ENCODE data around the gene CD2. TPM values are rescaled to one million over a fixed set of nuclear protein-coding genes. Genes with fewer than 3 reads are reported as not detected.

The CD2 gene
- total RNA-seq, 1 donor from 2014 or later, result 0.35 TPM

GRCh38 chr1:116722016-116722838, 32.0 kb upstream of the CD2 start:
- Mint-ChIP-seq H3K36me3 (ENCODE audit: low read depth) (no peaks in the 10 kb centered on the region), H3K27me3 (no peaks in the 10 kb centered on the region), H3K9me3 (no peaks in the 10 kb centered on the region), H3K4me1 (peaks cover 6% of the 10 kb centered on the region), H3K27ac (no peak overlapping the region), H3K4me3 (no peak overlapping the region)
- TF ChIP-seq CTCF (IDR thresholded peaks at IDR 0.05), result no peak
- POLR2A ChIA-PET, result no interaction called here
- intact Hi-C loops (cut with micrococcal nuclease), result loop anchor here (5.0 kb wide), 1 partner anchor 405 kb away; no protein-coding TSS in a partner anchor
- no peak for ATAC-seq (ENCODE audit: low read depth)
- CTCF ChIA-PET, result interaction anchor here (1.2 to 1.7 kb wide), 2 partner anchors 15 to 334 kb away, joined by 4 to 5 read pairs; no protein-coding TSS in a partner anchor
- DNase-seq, result no peak

- no peaks in the 10 kb centered on the region for H3K36me3 Mint-ChIP-seq (ENCODE audit: low read depth)
- no peak overlapping the region for H3K4me3 Mint-ChIP-seq
- no peak overlapping the region for H3K27ac Mint-ChIP-seq
- no peaks in the 10 kb centered on the region for H3K27me3 Mint-ChIP-seq
- no peaks in the 10 kb centered on the region for H3K9me3 Mint-ChIP-seq
- ATAC-seq (ENCODE audit: low read depth), result peak; percentile 54
- H3K4me1 Mint-ChIP-seq, result peaks cover 6% of the 10 kb centered on the region
- DNase-seq, result no peak
- ChIA-PET CTCF (interaction anchor here (0.7 to 1.5 kb wide), 10 partner anchors 9 to 331 kb away, joined by 3 to 12 read pairs (median 4); no protein-coding TSS in a partner anchor), POLR2A (no interaction called here)
- TF ChIP-seq CTCF (IDR thresholded peaks at IDR 0.05), result peak; percentile 60
- intact Hi-C loops (cut with micrococcal nuclease), result loop anchor here (1.0 to 5.0 kb wide), 4 partner anchors 92 to 402 kb away; no protein-coding TSS in a partner anchor
Observed at GRCh38 chr1:116724765-116725375, 29.4 kb upstream of the CD2 start.

GRCh38 chr1:116725798-116726197, 28.4 kb upstream of the CD2 start:
- no peak for TF ChIP-seq CTCF (IDR thresholded peaks at IDR 0.05)
- ATAC-seq (ENCODE audit: low read depth) (no peak), DNase-seq (no peak)
- Mint-ChIP-seq H3K36me3 (ENCODE audit: low read depth) (no peaks in the 10 kb centered on the region), H3K27me3 (no peaks in the 10 kb centered on the region), H3K27ac (no peak overlapping the region), H3K4me1 (peaks cover 6% of the 10 kb centered on the region), H3K9me3 (no peaks in the 10 kb centered on the region), H3K4me3 (no peak overlapping the region)
- CTCF ChIA-PET, result interaction anchor here (0.7 to 2.6 kb wide), 7 partner anchors 9 to 331 kb away, joined by 3 to 12 read pairs (median 6); no protein-coding TSS in a partner anchor
- intact Hi-C loops (cut with micrococcal nuclease), result loop anchor here (2.0 kb wide), 2 partner anchors 91 to 151 kb away; no protein-coding TSS in a partner anchor
- POLR2A ChIA-PET, result no interaction called here

GRCh38 chr1:116726872-116727820, 27.1 kb upstream of the CD2 start:
- no peak overlapping the region for H3K27ac Mint-ChIP-seq
- H3K4me1 Mint-ChIP-seq, result peaks cover 6% of the 10 kb centered on the region
- no peaks in the 10 kb centered on the region for H3K9me3 Mint-ChIP-seq
- POLR2A ChIA-PET, result no interaction called here
- CTCF ChIA-PET, result interaction anchor here (1.4 to 2.6 kb wide), 2 partner anchors 10 to 11 kb away, joined by 6 to 11 read pairs; no protein-coding TSS in a partner anchor
- no peak for ATAC-seq (ENCODE audit: low read depth)
- TF ChIP-seq CTCF (IDR thresholded peaks at IDR 0.05), result no peak
- no peak for DNase-seq
- no peaks in the 10 kb centered on the region for H3K36me3 Mint-ChIP-seq (ENCODE audit: low read depth)
- H3K27me3 Mint-ChIP-seq, result peaks cover 3% of the 10 kb centered on the region
- intact Hi-C loops (cut with micrococcal nuclease), result no loop called here
- no peak overlapping the region for H3K4me3 Mint-ChIP-seq

Measured in activated B cell treated with CpG ODN at 0.5 μM for 24 hours (primary cell).